T-helper 1 cell treated with Interleukin-12 subunit alpha and Interleukin-12 subunit beta and Interleukin-4 antibody, amounts not matched to agents 30 μg/mL and 1 μg/mL, for 36 hours (primary cell): ENCODE measurements around the gene SAMD4B.

Source experiments
- H3K27ac Mint-ChIP-seq: one replicate; pipeline ENCODE4 v1.8.0; 2021; ENCODE audit warnings: mild to moderate bottlenecking, mixed read lengths
- H3K27me3 Mint-ChIP-seq: one replicate; pipeline ENCODE4 v1.8.0; 2021; ENCODE audit warnings: low read depth, mixed read lengths
- H3K36me3 Mint-ChIP-seq: one replicate; pipeline ENCODE4 v1.8.0; 2021; ENCODE audit warnings: low read depth, mixed read lengths
- H3K4me1 Mint-ChIP-seq: one replicate; pipeline ENCODE4 v1.8.0; 2021; ENCODE audit warnings: low read depth, mixed read lengths
- H3K4me3 Mint-ChIP-seq: one replicate; pipeline ENCODE4 v1.8.0; 2021; ENCODE audit warnings: mild to moderate bottlenecking, moderate library complexity, mixed read lengths
- H3K9me3 Mint-ChIP-seq: one replicate; pipeline ENCODE4 v1.8.0; 2021; ENCODE audit warnings: mixed read lengths

Gene SAMD4B

DNA sequence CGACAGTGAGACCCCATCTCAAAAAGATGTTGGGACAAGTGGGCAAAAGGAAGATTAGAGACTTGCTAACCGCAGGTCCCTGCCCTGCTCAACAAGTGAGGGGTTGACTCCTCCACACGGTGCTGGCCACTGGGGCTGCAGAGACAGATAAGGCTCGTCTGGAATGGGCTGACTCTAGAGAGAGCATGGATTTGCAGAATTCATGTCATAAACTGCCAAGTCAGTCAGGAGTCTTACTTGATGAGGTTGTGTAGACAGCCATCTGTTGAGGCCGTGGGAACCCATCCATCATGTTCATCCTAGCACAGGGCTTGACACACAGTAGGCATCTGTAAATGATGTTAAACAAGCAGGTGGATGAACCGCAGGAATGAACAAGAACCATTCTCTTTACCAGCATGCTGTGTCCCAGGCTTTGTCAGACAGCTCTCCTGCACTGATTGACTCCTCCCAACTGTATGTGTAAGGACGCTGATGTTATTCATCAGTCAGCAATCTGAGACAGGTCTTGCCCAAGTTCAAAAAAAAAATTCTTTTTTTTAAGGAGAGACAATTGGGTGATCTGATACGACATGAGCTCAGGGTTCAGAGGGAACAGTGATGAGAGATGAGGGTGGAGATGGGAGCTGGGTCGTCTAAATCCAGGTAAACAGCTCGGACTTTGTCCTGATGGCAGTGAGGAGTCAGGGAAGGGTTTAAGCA is 39.8 kb downstream of the SAMD4B start:
- no peaks in the 10 kb centered on the region for H3K27me3 Mint-ChIP-seq
- no peak overlapping the region for H3K27ac Mint-ChIP-seq
- peaks cover 2% of the 10 kb centered on the region for H3K4me1 Mint-ChIP-seq
- H3K4me3 Mint-ChIP-seq: no peak overlapping the region
- H3K36me3 Mint-ChIP-seq: peaks cover 71% of the 10 kb centered on the region
- no peaks in the 10 kb centered on the region for H3K9me3 Mint-ChIP-seq

DNA sequence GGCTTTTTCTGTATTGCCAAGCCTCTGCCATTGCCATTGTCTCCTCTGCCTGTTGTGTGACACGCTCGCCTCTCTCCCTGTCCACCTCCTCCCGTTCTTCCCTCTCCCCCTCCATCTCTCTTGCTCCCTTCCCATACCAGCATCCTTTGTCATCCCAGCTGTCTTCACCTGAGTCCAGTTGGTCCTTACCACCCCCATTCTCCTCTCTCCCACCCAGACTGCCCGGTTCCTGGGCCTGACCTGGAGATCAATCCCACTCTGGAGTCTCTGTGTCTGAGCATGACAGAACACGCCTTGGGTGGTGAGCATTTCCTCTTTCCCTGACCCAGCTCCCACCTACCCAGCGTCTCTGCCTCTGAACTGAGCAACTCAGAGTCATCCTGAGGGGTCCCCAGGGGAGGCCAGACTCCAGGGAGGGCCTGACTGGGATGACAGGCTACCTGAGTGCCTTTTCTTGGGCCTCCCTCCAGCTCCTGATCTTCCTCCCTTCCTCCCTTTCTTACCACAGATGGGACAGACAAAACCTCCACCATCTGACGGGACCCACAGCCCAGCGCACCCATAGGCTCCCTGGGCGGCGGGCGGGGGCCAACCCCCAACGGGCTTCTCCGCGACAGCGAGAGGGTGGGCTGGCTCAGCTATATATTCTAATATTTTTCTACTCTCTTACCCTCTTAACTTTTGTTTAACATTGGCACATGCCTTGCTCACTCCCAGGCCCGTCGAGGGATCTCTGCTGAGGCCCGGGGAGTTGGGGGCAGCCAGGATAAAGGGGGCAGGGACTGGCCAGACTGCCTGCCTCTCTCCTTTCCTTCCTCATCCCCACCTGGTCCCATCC is 41.0 kb downstream of the SAMD4B start:
- Mint-ChIP-seq H3K4me1 (peaks cover 2% of the 10 kb centered on the region), H3K4me3 (no peak overlapping the region), H3K9me3 (no peaks in the 10 kb centered on the region), H3K27ac (no peak overlapping the region), H3K27me3 (no peaks in the 10 kb centered on the region), H3K36me3 (peaks cover 68% of the 10 kb centered on the region)

GRCh38 chr19:39384839-39385568 is 42.8 kb downstream of the SAMD4B start:
- Mint-ChIP-seq H3K27me3 (no peaks in the 10 kb centered on the region), H3K4me3 (no peak overlapping the region), H3K4me1 (peaks cover 10% of the 10 kb centered on the region), H3K27ac (no peak overlapping the region), H3K9me3 (no peaks in the 10 kb centered on the region), H3K36me3 (peaks cover 65% of the 10 kb centered on the region)

- peaks cover 14% of the 10 kb centered on the region for H3K4me1 Mint-ChIP-seq
- H3K4me3 Mint-ChIP-seq: no peak overlapping the region
- H3K9me3 Mint-ChIP-seq: no peaks in the 10 kb centered on the region
- no peak overlapping the region for H3K27ac Mint-ChIP-seq
- H3K27me3 Mint-ChIP-seq: no peaks in the 10 kb centered on the region
- H3K36me3 Mint-ChIP-seq: peaks cover 60% of the 10 kb centered on the region
These were observed 43.6 kb downstream of the SAMD4B start for GRCh38 chr19:39385629-39386411.

GRCh38 chr19:39386557-39386956 is 44.3 kb downstream of the SAMD4B start:
- H3K4me3 Mint-ChIP-seq: no peak overlapping the region
- H3K27me3 Mint-ChIP-seq: no peaks in the 10 kb centered on the region
- no peaks in the 10 kb centered on the region for H3K9me3 Mint-ChIP-seq
- H3K27ac Mint-ChIP-seq: no peak overlapping the region
- peaks cover 58% of the 10 kb centered on the region for H3K36me3 Mint-ChIP-seq
- H3K4me1 Mint-ChIP-seq: peaks cover 19% of the 10 kb centered on the region

DNA sequence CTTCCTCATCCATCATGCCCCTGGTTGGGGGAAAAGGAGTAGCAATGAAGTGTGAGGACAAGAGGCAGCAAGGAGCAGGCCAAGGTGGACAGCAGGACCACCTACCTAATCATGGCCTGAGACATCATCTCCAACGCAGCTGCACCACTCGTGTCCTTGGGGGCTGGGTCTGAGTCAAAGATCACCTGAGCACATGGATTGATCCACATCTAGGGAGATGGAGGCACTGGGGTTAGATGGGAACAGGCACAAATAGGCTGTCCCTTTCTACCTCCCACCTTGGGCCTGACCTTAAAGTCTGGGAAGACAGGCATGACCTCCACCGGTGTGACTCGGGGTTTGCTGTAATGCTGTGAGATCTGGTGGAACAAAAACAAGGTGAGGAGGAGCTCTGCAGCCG is 46.4 kb downstream of the SAMD4B start:
- H3K36me3 Mint-ChIP-seq: peaks cover 49% of the 10 kb centered on the region
- H3K9me3 Mint-ChIP-seq: no peaks in the 10 kb centered on the region
- H3K4me1 Mint-ChIP-seq: peaks cover 28% of the 10 kb centered on the region
- H3K27me3 Mint-ChIP-seq: no peaks in the 10 kb centered on the region
- H3K27ac Mint-ChIP-seq: peak overlapping the region; percentile 56
- no peak overlapping the region for H3K4me3 Mint-ChIP-seq

- H3K36me3 Mint-ChIP-seq: peaks cover 44% of the 10 kb centered on the region
- peaks cover 32% of the 10 kb centered on the region for H3K4me1 Mint-ChIP-seq
- peak overlapping the region; percentile 95 for H3K27ac Mint-ChIP-seq
- H3K27me3 Mint-ChIP-seq: no peaks in the 10 kb centered on the region
- no peaks in the 10 kb centered on the region for H3K9me3 Mint-ChIP-seq
- H3K4me3 Mint-ChIP-seq: peak overlapping the region; percentile 92
These were observed 47.6 kb downstream of the SAMD4B start for GRCh38 chr19:39389631-39390414.

DNA sequence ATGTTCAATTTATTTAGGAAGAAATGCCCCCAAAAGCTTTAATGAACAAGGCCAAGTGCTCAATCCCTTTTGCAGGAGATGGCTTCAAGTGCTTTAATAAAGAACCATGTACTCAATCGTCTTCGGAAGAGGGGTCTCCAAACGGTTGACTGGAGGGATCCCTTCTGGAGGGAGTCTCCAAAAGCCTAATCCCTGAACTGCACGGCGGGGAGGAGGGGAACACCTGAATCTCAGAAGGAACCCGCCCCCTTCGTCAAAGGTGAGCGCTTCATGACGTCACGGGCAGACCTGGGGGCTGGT is 48.2 kb downstream of the SAMD4B start:
- Mint-ChIP-seq H3K4me1 (peaks cover 35% of the 10 kb centered on the region), H3K36me3 (peaks cover 43% of the 10 kb centered on the region), H3K9me3 (no peaks in the 10 kb centered on the region), H3K27ac (peak overlapping the region; percentile 95), H3K4me3 (peak overlapping the region; percentile 92), H3K27me3 (no peaks in the 10 kb centered on the region)

DNA sequence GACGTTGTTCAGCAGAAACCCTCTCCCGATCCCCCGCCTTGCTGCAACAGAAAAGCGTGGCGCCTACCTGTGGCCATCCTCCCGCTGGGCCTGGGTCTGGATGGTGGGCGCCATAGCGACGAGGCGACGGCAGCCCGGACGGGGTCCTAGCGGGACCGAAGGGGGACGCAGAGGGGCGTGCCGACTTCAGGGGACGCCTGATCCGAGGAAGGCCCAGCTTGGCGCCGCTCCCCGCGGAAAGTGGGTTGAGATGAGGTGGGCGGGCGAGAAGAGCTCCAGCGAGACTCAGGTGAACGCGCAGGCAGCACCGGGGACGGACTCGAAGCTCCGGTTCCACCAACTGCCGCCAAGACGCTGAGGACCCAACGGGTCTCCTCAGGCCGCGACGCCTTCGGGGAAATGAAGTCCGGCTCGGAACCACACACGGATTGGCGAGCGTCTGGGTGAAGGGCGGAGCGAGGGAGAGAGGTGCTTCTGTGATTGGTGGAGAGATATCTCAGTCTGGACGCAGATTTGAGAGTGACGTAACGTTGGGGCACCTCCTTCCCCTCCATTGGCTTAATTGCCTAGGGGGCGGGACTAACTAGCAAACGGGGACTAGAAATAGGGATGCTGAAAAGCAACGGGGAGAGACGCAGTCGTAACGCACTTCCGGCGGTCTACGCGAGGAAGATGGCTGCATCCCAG is 48.7 kb downstream of the SAMD4B start, which contains the start of the genes MED29 and PAF1:
TSS of gene MED29 (plus strand) at position 628 of the 687 bp plus-strand sequence. CDS start at position 673, 45 bp downstream.
TSS of gene PAF1 (minus strand) at position 356 of the 687 bp plus-strand sequence. CDS start at position 114, 242 bp downstream.
- peak within 1 kb of the TSS; percentile 92 for H3K4me3 Mint-ChIP-seq
- H3K9me3 Mint-ChIP-seq: no peaks in the 10 kb centered on the region
- peaks cover 34% of the 10 kb centered on the region for H3K4me1 Mint-ChIP-seq
- peaks cover 43% of the 10 kb centered on the region for H3K36me3 Mint-ChIP-seq
- H3K27me3 Mint-ChIP-seq: no peaks in the 10 kb centered on the region
- H3K27ac Mint-ChIP-seq: peak within 1 kb of the TSS; percentile 95

GRCh38 chr19:39397360-39398296 is 55.4 kb downstream of the SAMD4B start:
- H3K27ac Mint-ChIP-seq: peak overlapping the region; percentile 96
- peaks cover 19% of the 10 kb centered on the region for H3K36me3 Mint-ChIP-seq
- peak overlapping the region; percentile 11 for H3K4me3 Mint-ChIP-seq
- H3K9me3 Mint-ChIP-seq: no peaks in the 10 kb centered on the region
- H3K4me1 Mint-ChIP-seq: peaks cover 53% of the 10 kb centered on the region
- H3K27me3 Mint-ChIP-seq: no peaks in the 10 kb centered on the region

GRCh38 chr19:39398297-39398864 is 56.2 kb downstream of the SAMD4B start:
- Mint-ChIP-seq H3K9me3 (no peaks in the 10 kb centered on the region), H3K36me3 (peaks cover 18% of the 10 kb centered on the region), H3K4me3 (peak overlapping the region; percentile 11), H3K4me1 (peaks cover 52% of the 10 kb centered on the region), H3K27ac (peak overlapping the region; percentile 96), H3K27me3 (no peaks in the 10 kb centered on the region)

DNA sequence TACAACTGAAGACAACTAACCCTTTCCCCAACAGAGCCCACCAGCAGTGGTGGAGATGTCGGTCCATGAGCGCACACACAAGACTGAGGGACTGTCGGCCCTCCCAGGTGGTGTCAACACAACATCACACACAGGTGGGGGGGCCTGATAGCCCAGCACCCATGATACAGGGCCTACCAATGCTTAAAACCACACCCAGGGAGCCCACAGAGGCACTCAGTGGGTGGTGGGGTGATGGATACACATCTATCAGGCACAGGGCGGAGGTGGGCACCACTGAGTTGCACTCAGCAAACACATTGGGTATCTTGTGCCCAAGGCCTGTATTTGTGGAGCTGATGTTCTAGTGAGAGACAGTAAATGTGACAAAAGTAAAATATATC is 57.4 kb downstream of the SAMD4B start:
- no peaks in the 10 kb centered on the region for H3K9me3 Mint-ChIP-seq
- peak overlapping the region; percentile 21 for H3K4me3 Mint-ChIP-seq
- H3K27ac Mint-ChIP-seq: peak overlapping the region; percentile 55
- H3K4me1 Mint-ChIP-seq: peaks cover 50% of the 10 kb centered on the region
- H3K27me3 Mint-ChIP-seq: no peaks in the 10 kb centered on the region
- H3K36me3 Mint-ChIP-seq: peaks cover 11% of the 10 kb centered on the region
